WERI-Rb-1 (cell line): Measurements from ENCODE around the gene BTG1.
"Not testable (repeated sequence)": the region's sequence is repeated elsewhere in the genome, so short reads cannot be mapped to it uniquely, and the experiment has no call there.

Experiments used
- DNase-seq: peaks from one replicate; pipeline ENCODE4 v3.0.0-alpha.2; 2020
- H3K27ac ChIP-seq: fragments of 250-450 bp; sonication (Bioruptor Pico); 2 replicates; pipeline ENCODE4 v1.5.1; 2020; ENCODE audit warnings: mild to moderate bottlenecking, moderate library complexity
- H3K27me3 ChIP-seq: fragments of 250-450 bp; sonication (Bioruptor Pico); 2 replicates; pipeline ENCODE4 v1.5.1; 2021; ENCODE audit warnings: mild to moderate bottlenecking, low read depth, moderate library complexity; ENCODE audit not compliant: insufficient read depth, severe bottlenecking
- H3K36me3 ChIP-seq: fragments of 250-450 bp; sonication (Bioruptor Pico); 2 replicates; pipeline ENCODE4 v1.5.1; 2020; ENCODE audit warnings: mild to moderate bottlenecking, moderate library complexity
- H3K4me3 ChIP-seq: 2 replicates; pipeline ENCODE4 v1.5.1; 2011; ENCODE audit warnings: low read depth, mild to moderate bottlenecking, control low read depth, low read length
- H3K9me3 ChIP-seq: fragments of 250-450 bp; sonication (Bioruptor Pico); 2 replicates; pipeline ENCODE4 v1.5.1; 2021; ENCODE audit warnings: mild to moderate bottlenecking, moderate library complexity; ENCODE audit not compliant: severe bottlenecking
- TF ChIP-seq, protein P1 (sequence below): IDR thresholded peaks from 2 replicates; pipeline ENCODE4 v1.5.1; 2011; ENCODE audit warnings: low read depth, mild to moderate bottlenecking, control low read depth, inconsistent platforms, low read length

Gene BTG1

GRCh38 chr12:92139634-92140150, 6.0 kb downstream of the BTG1 start:
- H3K27ac ChIP-seq, result no peak overlapping the region

DNA sequence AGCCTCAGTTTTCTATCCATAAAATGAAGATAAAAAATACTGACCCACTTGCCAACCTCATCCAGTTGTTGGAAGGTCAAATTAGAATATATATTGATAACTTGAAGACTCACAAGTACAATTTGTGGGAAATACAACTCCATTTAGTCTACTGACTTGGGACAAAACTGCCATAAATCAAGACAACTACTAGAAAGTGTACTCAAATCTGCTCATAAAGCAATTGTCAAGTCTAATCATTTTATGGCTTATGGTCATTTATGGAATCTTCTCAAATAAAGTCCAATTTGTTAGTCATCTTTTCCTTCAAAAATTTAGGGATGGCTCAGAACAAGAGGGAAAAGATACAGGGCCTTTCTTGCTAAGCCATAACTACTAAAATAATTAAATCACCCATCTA, 7.0 kb downstream of the BTG1 start:
- H3K27ac ChIP-seq, result no peak overlapping the region
- no peaks in the 10 kb centered on the region for H3K27me3 ChIP-seq
- H3K4me3 ChIP-seq, result no peak overlapping the region
- TF ChIP-seq, protein P1, sequence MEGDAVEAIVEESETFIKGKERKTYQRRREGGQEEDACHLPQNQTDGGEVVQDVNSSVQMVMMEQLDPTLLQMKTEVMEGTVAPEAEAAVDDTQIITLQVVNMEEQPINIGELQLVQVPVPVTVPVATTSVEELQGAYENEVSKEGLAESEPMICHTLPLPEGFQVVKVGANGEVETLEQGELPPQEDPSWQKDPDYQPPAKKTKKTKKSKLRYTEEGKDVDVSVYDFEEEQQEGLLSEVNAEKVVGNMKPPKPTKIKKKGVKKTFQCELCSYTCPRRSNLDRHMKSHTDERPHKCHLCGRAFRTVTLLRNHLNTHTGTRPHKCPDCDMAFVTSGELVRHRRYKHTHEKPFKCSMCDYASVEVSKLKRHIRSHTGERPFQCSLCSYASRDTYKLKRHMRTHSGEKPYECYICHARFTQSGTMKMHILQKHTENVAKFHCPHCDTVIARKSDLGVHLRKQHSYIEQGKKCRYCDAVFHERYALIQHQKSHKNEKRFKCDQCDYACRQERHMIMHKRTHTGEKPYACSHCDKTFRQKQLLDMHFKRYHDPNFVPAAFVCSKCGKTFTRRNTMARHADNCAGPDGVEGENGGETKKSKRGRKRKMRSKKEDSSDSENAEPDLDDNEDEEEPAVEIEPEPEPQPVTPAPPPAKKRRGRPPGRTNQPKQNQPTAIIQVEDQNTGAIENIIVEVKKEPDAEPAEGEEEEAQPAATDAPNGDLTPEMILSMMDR, result no peak
- peaks cover 50% of the 10 kb centered on the region for H3K36me3 ChIP-seq
- no peak for DNase-seq
- H3K9me3 ChIP-seq, result no peaks in the 10 kb centered on the region

More at GRCh38 chr12:92139634-92140150, 6.0 kb downstream of the BTG1 start:
- H3K36me3 ChIP-seq, result peaks cover 61% of the 10 kb centered on the region
- DNase-seq, result no peak
- H3K9me3 ChIP-seq, result no peaks in the 10 kb centered on the region
- H3K27me3 ChIP-seq, result no peaks in the 10 kb centered on the region
- H3K4me3 ChIP-seq, result peak overlapping the region; percentile 93
- TF ChIP-seq, protein P1, result no peak

- TF ChIP-seq, protein P1, result no peak
- H3K27ac ChIP-seq, result no peak overlapping the region
- H3K9me3 ChIP-seq, result no peaks in the 10 kb centered on the region
- no peak overlapping the region for H3K4me3 ChIP-seq
- no peak for DNase-seq
- H3K36me3 ChIP-seq, result peaks cover 46% of the 10 kb centered on the region
- no peaks in the 10 kb centered on the region for H3K27me3 ChIP-seq
Measured at GRCh38 chr12:92138144-92138543, 7.5 kb downstream of the BTG1 start.

- TF ChIP-seq, protein P1, result no peak
- no peak overlapping the region for H3K27ac ChIP-seq
- no peak for DNase-seq
Measured at GRCh38 chr12:92136965-92137721, 8.5 kb downstream of the BTG1 start.

DNA sequence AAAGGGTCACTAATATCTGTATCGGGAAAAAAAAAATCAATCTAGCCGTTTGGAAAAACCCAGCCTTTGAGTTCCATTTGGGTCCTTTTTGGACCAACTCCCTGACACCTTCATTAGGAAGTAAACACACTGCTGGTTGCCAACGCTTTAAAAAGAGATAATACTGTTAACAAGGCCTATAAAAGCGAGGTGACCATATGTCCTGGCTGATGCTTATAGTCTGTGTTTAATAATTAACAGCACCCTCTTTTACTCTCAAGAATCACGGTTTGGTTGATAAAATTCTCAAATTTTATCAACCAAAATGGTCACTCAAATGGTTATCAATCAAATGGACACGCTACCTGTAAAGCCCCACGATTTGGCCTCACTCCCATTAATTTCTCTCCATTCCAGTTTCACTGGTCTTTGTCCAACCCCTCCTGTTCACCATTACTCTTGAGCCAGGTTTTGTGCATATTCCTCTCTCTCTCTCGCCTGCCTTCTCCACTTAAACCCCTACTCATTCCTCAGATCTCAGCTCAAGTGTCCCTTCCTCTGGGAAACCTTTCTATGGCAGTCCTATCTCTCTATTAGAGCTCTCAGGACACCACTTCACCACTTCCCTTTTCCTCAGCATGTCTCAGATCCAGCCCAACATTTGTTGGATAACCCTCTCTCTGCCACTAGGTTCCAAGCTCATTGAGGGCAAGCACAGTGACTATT, 9.5 kb downstream of the BTG1 start:
- Histone ChIP-seq H3K9me3 (no peaks in the 10 kb centered on the region), H3K4me3 (no peak overlapping the region)
- no peak for DNase-seq

More at GRCh38 chr12:92136965-92137721, 8.5 kb downstream of the BTG1 start:
- H3K9me3 ChIP-seq, result no peaks in the 10 kb centered on the region
- H3K27me3 ChIP-seq, result no peaks in the 10 kb centered on the region
- no peak overlapping the region for H3K4me3 ChIP-seq
- peaks cover 36% of the 10 kb centered on the region for H3K36me3 ChIP-seq

GRCh38 chr12:92135541-92135940, 10.1 kb downstream of the BTG1 start:
- DNase-seq, H3K9me3 ChIP-seq, H3K27ac ChIP-seq, H3K27me3 ChIP-seq, H3K4me3 ChIP-seq: not testable (repeated sequence)
- peaks cover 20% of the 10 kb centered on the region for H3K36me3 ChIP-seq

More for the DNA sequence above, 9.5 kb downstream of the BTG1 start:
- H3K27me3 ChIP-seq, result no peaks in the 10 kb centered on the region
- TF ChIP-seq, protein P1, result no peak
- no peak overlapping the region for H3K27ac ChIP-seq
- peaks cover 26% of the 10 kb centered on the region for H3K36me3 ChIP-seq
